ENCODE results near the gene ARHGAP26. TPM values are rescaled to one million over a fixed set of nuclear protein-coding genes. Genes with fewer than 3 reads are reported as not detected.

ARHGAP26 gene
- total RNA-seq, 1 donor from 2014 or later = 17.1 TPM

- Histone ChIP-seq H3K4me3 (ENCODE audit: low read depth, low read length) (no peak overlapping the region), H3K36me3 (ENCODE audit: control insufficient read depth, insufficient read depth, low read length) (no peaks in the 10 kb centered on the region), H3K27me3 (ENCODE audit: control insufficient read depth, insufficient read depth, low read length) (no peaks in the 10 kb centered on the region)
- FAIRE-seq (no peak), DNase-seq (ENCODE audit: low read depth) (no peak)
- TF ChIP-seq, protein P1, sequence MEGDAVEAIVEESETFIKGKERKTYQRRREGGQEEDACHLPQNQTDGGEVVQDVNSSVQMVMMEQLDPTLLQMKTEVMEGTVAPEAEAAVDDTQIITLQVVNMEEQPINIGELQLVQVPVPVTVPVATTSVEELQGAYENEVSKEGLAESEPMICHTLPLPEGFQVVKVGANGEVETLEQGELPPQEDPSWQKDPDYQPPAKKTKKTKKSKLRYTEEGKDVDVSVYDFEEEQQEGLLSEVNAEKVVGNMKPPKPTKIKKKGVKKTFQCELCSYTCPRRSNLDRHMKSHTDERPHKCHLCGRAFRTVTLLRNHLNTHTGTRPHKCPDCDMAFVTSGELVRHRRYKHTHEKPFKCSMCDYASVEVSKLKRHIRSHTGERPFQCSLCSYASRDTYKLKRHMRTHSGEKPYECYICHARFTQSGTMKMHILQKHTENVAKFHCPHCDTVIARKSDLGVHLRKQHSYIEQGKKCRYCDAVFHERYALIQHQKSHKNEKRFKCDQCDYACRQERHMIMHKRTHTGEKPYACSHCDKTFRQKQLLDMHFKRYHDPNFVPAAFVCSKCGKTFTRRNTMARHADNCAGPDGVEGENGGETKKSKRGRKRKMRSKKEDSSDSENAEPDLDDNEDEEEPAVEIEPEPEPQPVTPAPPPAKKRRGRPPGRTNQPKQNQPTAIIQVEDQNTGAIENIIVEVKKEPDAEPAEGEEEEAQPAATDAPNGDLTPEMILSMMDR (IDR thresholded peaks at IDR 0.05; ENCODE audit: insufficient read depth, low read length, severe bottlenecking) = no peak
Measured at GRCh38 chr5:143236682-143237081, 466.5 kb downstream of the ARHGAP26 start.

- Histone ChIP-seq H3K36me3 (ENCODE audit: control insufficient read depth, insufficient read depth, low read length) (no peaks in the 10 kb centered on the region), H3K27me3 (ENCODE audit: control insufficient read depth, insufficient read depth, low read length) (no peaks in the 10 kb centered on the region), H3K4me3 (ENCODE audit: low read depth, low read length) (no peak overlapping the region)
- FAIRE-seq = no peak
- no peak for DNase-seq (ENCODE audit: low read depth)
- TF ChIP-seq, protein P1 (IDR thresholded peaks at IDR 0.05; ENCODE audit: insufficient read depth, low read length, severe bottlenecking) = no peak
Measured at GRCh38 chr5:143237664-143238063, 467.5 kb downstream of the ARHGAP26 start.

- H3K27me3 ChIP-seq (ENCODE audit: control insufficient read depth, insufficient read depth, low read length) = no peaks in the 10 kb centered on the region
- H3K36me3 ChIP-seq (ENCODE audit: control insufficient read depth, insufficient read depth, low read length) = no peaks in the 10 kb centered on the region
- H3K4me3 ChIP-seq (ENCODE audit: low read depth, low read length) = no peak overlapping the region
- no peak for DNase-seq (ENCODE audit: low read depth)
- TF ChIP-seq, protein P1 (IDR thresholded peaks at IDR 0.05; ENCODE audit: insufficient read depth, low read length, severe bottlenecking) = no peak
- FAIRE-seq = no peak
Measured at GRCh38 chr5:143238620-143239019, 468.4 kb downstream of the ARHGAP26 start.

DNA sequence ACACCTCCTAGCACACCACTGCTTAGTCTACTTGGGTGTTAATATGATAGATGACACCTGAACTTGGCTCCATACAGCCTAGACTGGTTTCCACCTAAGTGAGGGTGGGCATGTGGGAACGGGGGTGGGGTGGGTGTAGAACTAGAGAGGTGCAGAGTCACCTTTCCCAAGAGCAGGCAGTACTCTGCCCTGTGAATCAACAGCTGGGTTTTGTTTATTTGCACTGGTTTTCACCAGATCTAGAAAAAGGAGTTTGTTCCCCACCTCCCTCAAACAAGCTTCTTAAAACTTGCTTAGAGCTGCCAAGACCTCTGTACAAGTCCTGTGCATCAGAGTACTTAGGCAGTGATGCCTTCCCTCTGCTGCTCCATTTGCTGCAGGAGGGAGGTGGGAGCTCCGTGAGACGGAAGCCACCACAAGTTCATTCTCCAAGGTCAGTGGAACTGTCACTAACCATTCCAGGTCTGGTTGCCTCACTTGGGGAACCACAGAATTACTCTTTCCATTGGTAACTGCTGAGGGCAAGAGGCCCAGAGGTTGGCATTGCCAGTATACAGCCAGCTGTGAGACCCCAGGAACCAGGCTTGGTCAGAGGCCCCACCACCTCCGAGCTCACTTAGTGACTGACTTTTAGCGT lies 469.8 kb downstream of the ARHGAP26 start:
- TF ChIP-seq, protein P1 (IDR thresholded peaks at IDR 0.05; ENCODE audit: insufficient read depth, low read length, severe bottlenecking) = no peak
- Histone ChIP-seq H3K36me3 (ENCODE audit: control insufficient read depth, insufficient read depth, low read length) (no peaks in the 10 kb centered on the region), H3K27me3 (ENCODE audit: control insufficient read depth, insufficient read depth, low read length) (no peaks in the 10 kb centered on the region), H3K4me3 (ENCODE audit: low read depth, low read length) (no peak overlapping the region)
- DNase-seq (ENCODE audit: low read depth) (no peak), FAIRE-seq (no peak)

GRCh38 chr5:143241892-143242291 lies 471.7 kb downstream of the ARHGAP26 start:
- DNase-seq (ENCODE audit: low read depth) = peak; percentile 94
- Histone ChIP-seq H3K4me3 (ENCODE audit: low read depth, low read length) (no peak overlapping the region), H3K27me3 (ENCODE audit: control insufficient read depth, insufficient read depth, low read length) (no peaks in the 10 kb centered on the region), H3K36me3 (ENCODE audit: control insufficient read depth, insufficient read depth, low read length) (no peaks in the 10 kb centered on the region)
- TF ChIP-seq, protein P1 (IDR thresholded peaks at IDR 0.05; ENCODE audit: insufficient read depth, low read length, severe bottlenecking) = no peak
- FAIRE-seq = no peak

- DNase-seq (ENCODE audit: low read depth) (no peak), FAIRE-seq (no peak)
- Histone ChIP-seq H3K27me3 (ENCODE audit: control insufficient read depth, insufficient read depth, low read length) (no peaks in the 10 kb centered on the region), H3K4me3 (ENCODE audit: low read depth, low read length) (no peak overlapping the region), H3K36me3 (ENCODE audit: control insufficient read depth, insufficient read depth, low read length) (no peaks in the 10 kb centered on the region)
- TF ChIP-seq, protein P1 (IDR thresholded peaks at IDR 0.05; ENCODE audit: insufficient read depth, low read length, severe bottlenecking) = no peak
Measured at GRCh38 chr5:143243103-143243502, 472.9 kb downstream of the ARHGAP26 start.

Measured in bronchial epithelial cell (primary cell).